ENCODE results near the gene ZNF319.

- TF ChIP-seq REST (IDR thresholded peaks at IDR 0.05; ENCODE audit: unreplicated experiment) (no peak), CTCF (conservative IDR thresholded peaks at IDR 0.05; ENCODE audit: low read depth in 2 of 2) (no peak), CREB1 (CRISPR knock-in tag; IDR thresholded peaks at IDR 0.05; ENCODE audit: low read depth) (no peak)
Measured at GRCh38 chr16:58043571-58044155, 43.2 kb upstream of the ZNF319 start.
